Umbilical cord (tissue), 2 donors: ENCODE measurements around the gene PTGDR. TPM values are rescaled to one million over a fixed set of nuclear protein-coding genes. Genes with fewer than 3 reads are reported as not detected.

ENCODE experiments used
- DNase-seq: peaks from one replicate; pipeline ENCODE4 v3.0.0-alpha.2; 2015; ENCODE audit warnings: low spot score
- total RNA-seq: library from RNA; depleted of rRNA; stranded (reverse); fragments of >200 nt; gene quantifications from one replicate; pipeline ENCODE4 v1.2.3, GENCODE V29; 2014; ENCODE audit warnings: low replicate concordance; ENCODE audit not compliant: insufficient read depth

Gene PTGDR
- total RNA-seq, 1 donor from 2014 or later, result 3.9 TPM

DNA sequence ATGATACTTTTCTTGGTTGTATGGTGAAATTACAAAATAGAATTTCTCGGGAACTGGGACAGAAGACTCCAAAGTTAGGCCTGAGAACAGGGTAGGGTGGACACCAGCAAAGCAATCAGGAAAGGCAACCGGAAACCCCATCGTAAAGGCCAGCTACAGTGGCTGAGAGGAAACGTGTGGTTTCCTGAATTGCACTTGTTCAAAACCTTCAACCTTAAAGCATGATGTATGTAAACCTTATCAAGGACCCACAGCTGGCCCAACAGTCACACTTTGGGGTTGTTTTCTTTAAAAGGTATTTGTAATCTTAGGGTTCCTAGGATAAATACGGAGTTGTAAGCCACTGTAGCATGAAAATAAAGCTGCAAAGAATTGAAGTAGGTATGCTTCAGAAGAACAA, 2.2 kb upstream of the PTGDR start:
- no peak for DNase-seq

DNA sequence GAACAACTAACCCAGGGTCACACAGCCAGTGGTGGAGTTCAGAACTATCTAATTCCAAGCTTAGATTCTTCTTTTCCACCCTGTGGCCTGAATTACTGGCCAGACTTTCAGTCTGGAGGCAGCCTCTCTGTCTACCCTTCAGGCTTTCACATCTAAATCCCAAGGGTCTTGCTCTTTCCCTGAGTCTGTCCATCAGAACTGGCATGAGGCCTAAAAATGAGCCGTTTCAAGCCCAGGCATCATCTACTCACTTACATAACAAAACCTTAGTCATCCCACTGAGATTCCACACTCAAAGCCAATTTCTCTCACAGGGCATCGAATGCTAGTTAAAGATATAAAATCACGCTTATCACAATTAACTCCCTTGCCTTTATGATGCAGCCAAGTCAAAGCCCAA, 1.3 kb upstream of the PTGDR start:
- DNase-seq, result peak; percentile 30

DNA sequence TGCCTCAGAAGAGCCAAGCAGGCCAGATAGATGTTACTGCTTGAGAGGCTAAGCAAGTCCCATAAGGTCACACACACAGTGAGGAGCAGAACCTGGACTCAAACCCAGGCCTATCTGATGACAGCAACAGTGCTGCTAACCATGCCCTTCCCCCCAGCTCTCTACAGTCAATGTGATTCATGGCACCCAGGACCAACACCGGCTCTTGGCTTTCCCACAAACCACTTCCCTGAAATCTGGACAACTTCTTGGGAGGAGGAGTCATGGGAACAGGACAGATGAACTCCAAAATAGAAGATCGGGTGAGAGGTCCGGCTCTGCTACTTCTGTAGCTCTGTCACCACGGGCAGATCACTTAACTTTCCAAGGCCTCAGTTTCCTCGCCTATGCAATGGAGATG, 716 bp upstream of the PTGDR start:
- DNase-seq, result no peak

DNA sequence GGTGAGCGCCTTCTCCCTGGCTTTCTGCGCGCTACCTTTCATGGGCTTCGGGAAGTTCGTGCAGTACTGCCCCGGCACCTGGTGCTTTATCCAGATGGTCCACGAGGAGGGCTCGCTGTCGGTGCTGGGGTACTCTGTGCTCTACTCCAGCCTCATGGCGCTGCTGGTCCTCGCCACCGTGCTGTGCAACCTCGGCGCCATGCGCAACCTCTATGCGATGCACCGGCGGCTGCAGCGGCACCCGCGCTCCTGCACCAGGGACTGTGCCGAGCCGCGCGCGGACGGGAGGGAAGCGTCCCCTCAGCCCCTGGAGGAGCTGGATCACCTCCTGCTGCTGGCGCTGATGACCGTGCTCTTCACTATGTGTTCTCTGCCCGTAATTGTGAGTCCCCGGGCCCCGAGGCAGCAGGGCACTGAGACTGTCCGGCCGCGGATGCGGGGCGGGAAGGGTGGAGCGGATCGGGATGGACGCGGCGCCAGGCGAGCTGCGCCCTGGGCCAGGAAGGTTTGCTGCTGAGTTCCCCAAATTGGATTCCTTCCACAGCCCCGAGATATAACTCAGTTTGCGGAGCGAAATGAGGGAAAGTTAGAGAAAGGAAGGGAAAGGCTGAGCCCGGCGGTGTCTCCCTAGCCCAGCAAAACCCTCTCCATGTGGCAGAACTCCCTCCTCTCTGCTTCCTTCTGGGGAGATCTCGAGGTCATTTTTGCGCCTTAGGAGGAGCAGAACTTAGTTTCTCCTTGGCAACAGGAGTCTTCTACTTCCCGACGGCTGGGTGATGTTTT, 972 bp downstream of the PTGDR start:
- no peak for DNase-seq

DNA sequence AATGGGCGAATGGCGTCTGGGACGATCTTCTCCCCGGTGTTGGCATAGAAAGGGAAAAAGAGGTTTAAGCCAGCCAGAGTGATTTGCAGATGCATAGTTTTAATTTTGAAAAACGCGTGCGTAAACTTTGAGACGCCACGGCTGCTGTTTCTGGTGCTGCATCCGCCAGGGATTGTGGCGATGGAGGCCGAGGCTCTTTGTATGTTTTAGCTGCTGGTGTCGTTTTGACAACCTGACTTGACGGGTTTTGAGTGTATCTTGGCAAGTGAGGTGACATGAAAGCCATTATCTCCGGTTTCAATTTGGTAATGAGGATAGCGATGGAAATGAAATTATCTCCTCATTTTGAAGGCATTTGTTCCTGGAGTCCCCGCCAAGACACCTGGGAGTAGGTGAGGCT, 1.6 kb downstream of the PTGDR start:
- no peak for DNase-seq

DNA sequence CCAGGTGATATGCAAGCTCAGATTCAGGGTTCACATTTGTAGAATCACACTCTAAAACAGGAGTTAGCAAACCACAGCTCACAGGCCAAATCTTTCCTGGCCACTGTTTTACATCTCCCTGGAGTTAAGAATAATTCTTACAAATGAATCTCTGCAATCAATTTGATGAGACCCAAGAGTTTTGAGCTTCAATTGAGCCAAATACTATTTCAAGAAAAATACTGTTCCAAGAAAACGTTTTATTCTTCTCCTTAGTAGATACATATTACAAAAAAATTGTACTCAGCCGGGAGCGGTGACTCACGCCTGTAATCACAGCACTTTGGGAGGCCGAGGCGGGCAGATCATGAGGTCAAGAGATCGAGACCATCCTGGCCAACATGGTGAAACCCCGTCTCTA, 2.5 kb downstream of the PTGDR start:
- DNase-seq, result no peak

DNA sequence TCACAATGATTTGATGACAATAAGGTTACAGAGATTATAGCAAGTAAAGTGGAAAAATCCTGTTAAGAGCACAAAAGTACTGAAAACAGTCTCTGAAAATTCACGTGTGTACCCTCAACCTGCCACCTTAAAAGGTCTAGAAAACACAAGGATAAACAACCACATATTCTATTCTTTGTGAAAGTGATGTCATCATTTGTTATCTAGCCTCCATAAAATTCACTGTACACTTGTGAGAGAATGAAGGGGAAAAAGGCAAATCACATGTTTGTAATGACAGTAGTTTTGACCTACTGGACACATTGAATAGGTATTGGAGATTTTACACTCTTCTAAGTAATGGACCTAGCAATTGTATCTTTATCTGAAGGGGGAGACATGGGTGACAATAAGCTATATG, 4.0 kb downstream of the PTGDR start:
- DNase-seq, result no peak

DNA sequence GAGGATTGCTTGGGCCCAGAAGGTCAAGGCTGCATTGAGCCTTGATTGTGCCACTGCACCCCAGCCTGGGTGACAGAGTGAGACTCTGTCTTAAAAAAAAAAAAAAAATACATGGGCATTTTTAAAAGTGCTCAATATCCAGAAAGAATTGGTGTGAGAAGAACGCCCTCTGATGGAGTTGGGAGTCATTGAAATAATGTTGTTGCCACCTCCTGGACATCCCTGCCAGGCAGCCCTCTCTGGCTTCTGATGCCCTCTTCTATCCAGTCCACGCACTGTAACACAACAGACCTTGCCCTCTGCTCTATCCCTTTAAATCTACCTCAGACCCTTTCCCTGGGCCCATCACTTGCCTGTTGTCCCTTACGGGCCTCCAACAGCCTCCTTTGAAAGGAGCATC, 4.9 kb downstream of the PTGDR start:
- no peak for DNase-seq

DNA sequence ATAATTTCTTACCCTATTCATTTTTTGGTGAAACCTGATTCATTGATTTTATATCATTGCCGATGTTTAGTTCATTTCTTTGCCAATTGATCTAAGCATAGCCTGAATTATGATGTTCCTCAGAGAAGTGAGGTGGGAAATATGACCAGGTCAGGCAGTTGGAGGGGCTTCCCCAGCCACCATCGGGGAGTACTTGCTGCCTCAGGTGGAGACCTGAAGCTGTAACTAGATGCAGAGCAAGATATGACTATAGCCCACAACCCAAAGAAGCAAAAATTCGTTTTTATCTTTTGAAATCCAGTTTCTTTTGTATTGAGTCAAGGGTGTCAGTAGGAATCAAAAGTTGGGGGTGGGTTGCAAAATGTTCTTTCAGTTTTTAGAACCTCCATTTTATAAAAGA, 7.9 kb downstream of the PTGDR start:
- no peak for DNase-seq

DNA sequence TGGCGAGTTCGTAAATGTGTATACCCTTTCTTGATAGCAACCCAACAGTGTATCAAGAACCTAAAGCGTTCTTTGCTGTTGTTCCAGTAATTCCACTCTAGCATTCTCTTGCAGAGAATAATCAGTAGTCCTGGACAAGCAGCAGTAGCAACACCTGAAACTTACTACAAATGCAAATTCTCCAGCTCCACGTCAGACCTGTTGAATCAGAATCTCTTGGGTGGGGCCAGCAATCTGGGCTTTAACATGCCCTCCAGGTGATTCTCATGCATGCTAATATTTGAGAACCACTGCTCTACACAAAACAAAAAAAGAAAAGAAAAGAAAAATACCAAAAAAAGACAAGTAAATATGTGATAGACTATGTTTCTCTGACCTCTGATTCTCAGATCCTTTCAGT, 10.1 kb downstream of the PTGDR start:
- no peak for DNase-seq

DNA sequence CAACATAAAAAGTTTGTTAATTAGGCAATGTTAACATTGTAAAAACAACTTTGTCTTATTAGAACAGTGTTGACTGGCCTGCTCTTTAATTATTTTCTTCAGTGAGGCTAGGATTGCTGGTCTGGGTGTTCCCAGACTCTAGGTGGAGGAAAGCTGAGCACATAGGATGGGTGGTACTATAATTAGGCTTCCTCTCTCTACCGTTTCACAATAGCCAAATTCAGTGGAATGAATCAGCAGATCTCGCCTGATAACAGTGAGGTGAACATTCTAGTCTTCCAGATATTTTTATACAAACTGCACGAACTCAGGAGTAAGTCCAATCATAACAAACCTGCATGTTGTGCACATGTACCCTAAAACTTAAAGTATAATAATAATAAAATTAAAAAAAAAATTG, 11.9 kb downstream of the PTGDR start:
- no peak for DNase-seq

DNA sequence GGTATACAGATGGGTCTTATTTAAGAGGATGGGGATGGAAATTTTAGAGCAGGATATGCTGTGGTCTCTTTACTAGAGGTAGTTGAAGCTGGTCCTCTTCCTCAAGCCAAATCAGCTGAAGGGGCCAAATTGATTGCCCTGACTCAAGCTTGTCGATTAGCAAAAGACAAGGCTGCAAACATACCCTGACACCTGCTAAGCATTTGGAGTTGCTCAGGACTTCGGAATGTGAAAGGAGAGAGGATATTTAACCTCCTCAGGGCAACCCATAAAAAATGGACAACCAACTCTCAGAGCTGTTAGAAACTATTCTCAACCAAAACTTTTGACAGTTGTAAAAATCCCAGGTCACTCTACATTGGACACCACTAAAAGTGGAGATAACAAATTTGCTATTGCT, 15.6 kb downstream of the PTGDR start:
- DNase-seq, result no peak

DNA sequence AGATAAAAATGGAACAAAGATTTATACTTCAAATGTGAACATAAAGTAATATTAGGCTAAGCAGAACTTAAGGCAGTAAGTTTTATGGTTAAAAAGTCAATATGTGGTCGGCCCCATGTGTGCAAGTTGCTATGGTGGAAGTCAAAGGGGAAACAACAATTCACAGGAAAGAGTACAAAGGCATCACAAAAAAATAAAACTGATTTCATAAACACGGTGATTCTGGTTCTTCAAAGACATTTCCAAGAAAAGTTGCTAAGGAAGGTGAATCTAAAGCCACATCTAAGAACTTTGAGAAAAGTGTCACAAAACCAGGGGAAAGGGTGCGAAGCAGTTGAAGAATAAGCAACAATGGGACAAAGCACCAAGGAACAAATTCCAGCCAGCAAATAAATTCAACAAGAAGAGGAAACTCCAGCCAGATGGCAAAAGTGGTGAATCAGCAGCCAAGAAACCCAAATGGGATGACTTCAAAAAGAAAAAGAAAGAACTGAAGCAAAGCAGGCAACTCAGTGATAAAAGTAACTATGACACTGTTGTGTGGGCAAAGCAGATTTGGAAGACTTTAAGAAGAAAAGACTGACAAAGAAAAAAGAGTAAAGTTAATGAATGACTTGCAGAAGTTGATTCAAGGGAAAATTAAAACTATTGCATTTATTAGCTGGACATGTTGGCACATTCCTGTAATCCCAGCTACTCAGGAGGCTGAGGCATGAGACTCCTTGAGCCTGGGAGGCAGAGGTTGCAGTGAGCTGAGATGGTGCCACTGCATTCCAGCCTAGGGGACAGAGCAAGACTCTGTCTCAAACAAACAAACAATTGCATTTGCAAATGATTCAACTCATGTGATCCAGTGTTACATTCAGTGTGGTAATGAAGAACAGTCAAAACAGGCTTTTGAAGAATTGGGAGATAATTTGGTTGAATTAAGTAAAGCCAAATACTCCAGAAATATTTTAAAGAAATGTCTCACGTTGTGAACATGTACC, 19.5 kb downstream of the PTGDR start:
- DNase-seq, result no peak

DNA sequence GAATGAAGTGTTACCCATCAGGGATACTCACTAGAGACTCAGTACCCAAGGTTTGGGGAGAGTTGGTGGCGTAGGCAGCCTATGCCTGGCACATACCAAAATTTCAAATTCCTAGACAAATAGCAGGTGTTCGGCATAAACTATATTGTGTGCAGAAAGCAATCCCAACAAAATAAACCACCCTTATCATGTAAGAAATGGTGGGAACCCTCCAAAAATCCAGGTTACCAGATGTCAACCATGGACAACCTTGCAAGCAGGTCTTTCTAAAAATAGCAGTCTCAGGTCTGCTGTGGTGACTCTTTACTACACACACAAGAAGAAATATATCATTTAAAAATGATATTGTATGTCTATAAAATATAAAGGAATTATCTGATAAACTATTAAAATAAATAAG, 28.9 kb downstream of the PTGDR start:
- DNase-seq, result no peak

DNA sequence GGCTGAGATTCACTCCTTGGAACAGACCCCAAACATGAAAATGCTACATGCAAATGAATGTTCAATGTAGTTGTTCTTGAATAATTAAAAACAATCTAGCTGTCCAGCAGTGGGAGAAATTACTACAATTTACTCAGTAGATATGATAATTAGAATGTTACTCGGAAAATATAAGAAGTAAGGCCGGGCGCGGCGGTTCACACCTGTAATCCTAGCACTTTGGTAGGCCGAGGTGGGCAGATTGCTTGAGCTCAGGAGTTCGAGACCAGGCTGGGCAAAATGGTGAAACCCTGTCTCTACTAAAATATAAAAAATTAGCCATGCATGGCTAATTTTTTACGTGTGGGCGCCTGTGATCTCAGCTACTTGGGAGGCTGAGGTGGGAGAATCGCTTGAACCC, 31.3 kb downstream of the PTGDR start:
- DNase-seq, result no peak

DNA sequence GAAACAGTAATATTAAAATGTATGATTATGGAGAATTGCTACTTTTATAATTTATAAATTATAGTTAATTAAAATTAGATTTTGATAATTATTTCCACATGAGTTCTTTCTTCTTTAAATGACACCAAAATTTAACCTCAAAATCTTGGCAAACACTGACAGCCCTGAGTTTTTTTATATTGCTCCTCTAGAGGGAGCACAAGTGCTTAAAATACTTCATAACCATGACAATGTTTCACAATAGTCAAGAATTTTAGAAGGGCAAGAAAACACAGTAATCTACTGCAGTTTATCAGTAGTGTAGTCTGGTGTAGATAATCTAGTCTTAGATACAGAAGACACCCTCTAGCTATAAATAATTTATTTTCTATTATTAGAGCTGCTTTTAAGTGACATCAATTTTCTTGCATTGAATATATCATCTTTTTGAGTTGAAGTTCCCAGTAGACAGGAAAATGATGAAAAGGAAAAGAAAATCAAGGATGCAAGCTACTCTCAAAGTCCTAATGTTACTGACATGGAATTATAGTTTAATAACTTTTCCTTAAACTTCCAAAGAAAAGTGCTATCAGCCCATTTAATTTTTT, 32.3 kb downstream of the PTGDR start:
- DNase-seq, result peak; percentile 57

DNA sequence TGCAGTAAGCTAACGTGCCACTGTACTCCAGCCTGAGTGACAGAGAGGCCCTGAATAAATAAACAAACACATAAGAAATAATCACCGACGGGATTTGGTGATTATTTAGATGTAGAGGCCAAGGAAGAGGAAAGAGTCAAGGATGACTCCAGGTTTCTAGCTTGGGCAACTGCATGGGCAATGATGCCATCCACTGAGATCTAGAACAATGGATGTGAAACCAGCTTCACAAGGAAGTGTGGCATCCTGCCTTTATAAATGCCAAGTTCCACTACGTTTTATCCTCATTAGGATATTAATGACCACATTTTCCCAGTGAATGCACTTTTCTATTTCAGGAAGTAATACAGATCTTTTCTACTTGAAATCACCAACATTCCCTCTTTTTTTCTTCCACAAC, 35.7 kb downstream of the PTGDR start:
- no peak for DNase-seq

DNA sequence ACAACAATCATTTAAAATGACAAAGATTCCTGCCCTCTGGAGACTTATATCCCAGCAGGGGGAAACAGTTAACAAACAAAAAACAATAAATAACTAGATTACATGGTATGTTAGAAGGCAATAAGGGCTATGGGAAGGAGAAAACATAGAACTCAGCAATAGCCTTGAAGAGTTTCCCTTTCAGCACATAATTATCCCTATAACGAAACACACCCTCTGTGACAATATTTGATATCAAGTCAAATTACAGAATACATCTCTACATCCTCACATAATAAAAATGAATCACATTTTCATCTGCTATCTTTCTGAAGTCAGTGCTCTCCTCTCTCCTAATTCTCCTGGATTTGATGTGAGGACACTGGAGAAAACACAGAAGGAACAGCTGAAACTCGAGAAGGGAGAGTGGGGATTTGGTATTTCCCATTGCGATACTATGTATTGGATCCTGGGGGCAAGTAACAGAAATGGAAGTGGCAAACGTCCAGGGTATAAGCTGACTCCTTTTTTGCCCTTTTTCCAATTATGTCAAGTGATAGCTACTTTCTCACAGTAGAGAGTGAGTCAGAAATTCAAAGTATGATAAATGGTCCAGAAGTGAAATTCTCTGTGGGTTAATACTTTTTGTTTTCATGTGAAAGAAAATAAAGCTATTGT, 36.9 kb downstream of the PTGDR start:
- DNase-seq, result peak; percentile 41

DNA sequence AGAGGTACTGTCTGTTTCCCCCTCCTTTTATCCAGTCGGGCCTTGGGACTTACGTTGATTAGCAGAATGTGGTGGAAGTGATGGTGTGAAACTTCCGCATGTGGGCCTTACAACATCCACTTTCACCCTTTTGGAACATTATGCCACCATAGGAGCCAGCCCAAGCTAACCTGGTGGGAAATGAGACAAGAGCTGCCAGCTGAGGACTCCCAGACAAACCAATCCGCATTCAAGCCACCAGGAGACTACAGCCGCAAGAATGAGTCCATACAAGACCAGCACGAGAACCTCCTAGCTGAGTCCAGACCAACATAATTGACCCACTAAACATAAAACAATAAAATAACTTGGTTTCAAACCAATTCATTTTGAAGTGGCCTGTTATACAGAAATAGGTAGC, 37.5 kb downstream of the PTGDR start:
- DNase-seq, result no peak

DNA sequence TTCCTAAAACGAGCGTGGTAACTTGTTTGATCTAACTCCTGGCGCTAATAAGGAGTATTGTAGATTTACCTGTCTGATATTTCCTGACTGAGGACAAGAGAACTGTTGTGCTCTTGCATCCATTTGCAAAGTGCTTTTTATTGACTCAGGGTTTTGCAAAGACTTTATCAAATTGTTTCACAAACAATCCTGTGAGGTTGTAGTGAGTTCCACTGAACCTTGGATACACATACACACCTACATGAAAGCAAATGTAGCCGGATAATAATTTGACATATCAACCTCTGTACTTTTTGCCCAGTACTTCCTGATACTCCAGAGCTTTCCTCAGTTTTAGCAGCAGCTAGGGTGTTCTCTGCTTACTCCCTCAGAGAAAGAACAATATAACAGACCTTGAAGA, 39.9 kb downstream of the PTGDR start:
- DNase-seq, result no peak

DNA sequence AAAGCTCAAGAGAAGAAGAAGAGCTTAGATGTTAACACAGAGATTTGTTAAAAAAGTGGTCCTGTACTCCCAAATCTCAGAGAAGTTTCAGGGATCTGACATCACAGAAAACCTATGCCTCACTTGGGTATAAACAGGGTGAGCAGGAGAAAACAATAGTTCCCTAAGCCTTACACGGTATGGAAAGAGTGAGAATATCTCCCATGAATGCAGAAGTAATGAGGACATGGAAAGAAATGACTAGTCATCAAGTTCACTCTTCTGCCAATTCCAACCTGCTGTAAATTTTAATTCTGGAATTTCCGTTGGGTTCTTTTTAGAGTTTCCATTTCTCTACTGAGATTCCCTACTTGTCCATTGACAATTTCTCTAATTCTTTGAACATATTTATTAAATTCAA, 40.4 kb downstream of the PTGDR start:
- no peak for DNase-seq

DNA sequence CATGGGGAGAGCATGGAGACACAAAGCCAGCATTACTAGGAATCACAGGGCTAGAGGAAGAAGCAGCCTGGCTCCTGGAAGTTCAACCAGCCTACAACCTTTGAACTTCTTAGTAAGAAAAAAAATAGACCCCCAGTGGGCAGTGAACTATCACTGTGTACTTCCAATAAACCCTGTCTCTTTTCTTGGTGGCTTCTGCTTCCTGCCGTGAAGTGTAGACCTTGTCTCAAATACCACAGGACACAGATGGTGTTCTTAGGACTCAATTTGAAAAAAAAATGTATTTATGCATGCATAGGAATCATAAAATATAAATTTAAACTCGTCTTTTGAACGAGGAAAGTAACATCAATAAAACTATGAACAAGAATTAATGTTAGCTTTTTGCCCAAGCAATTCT, 43.0 kb downstream of the PTGDR start:
- no peak for DNase-seq
